ENCODE data around the gene SLX4IP. TPM values are rescaled to one million over a fixed set of nuclear protein-coding genes. Genes with fewer than 3 reads are reported as not detected.
"Not testable (repeated sequence)": the region's sequence is repeated elsewhere in the genome, so short reads cannot be mapped to it uniquely, and the experiment has no call there.

Gene SLX4IP
- total and polyA plus RNA-seq, 2 of the 13 experiments (the other 11 are each of a cell fraction or from before 2014, with no cell fraction given): 3.6 to 7.3 TPM

DNA sequence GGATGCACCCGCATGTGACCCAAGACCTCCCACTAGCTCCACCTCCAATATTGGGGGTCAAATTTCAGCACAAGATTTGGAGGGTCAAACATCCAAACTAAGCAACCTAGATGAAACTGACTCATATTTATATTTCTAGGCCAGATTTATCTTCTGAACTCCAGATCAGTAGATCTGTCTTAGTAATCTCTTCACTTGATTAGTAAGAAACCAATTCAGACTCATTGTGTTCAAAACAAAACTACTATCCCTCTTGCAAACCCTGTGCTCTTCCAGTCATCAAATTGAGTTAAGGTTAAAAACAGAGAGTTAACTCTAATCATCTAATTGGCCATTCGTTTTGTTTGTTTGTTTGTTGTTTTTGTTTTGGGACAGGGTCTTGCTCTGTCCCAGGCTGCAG is 44.4 kb upstream of the SLX4IP start (continued):
- TF ChIP-seq, protein P1, sequence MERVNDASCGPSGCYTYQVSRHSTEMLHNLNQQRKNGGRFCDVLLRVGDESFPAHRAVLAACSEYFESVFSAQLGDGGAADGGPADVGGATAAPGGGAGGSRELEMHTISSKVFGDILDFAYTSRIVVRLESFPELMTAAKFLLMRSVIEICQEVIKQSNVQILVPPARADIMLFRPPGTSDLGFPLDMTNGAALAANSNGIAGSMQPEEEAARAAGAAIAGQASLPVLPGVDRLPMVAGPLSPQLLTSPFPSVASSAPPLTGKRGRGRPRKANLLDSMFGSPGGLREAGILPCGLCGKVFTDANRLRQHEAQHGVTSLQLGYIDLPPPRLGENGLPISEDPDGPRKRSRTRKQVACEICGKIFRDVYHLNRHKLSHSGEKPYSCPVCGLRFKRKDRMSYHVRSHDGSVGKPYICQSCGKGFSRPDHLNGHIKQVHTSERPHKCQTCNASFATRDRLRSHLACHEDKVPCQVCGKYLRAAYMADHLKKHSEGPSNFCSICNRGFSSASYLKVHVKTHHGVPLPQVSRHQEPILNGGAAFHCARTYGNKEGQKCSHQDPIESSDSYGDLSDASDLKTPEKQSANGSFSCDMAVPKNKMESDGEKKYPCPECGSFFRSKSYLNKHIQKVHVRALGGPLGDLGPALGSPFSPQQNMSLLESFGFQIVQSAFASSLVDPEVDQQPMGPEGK (CRISPR knock-in tag; IDR thresholded peaks at IDR 0.05): no peak
- TF ChIP-seq ZNF580 (CRISPR knock-in tag; IDR thresholded peaks at IDR 0.05; ENCODE audit: borderline replicate concordance, low read depth) (no peak), ZNF670 (CRISPR knock-in tag; IDR thresholded peaks at IDR 0.05; ENCODE audit: borderline replicate concordance) (no peak), PCBP2 (optimal IDR thresholded peaks at IDR 0.05; ENCODE audit: low read depth, low read length, poor library complexity, severe bottlenecking) (no peak)

DNA sequence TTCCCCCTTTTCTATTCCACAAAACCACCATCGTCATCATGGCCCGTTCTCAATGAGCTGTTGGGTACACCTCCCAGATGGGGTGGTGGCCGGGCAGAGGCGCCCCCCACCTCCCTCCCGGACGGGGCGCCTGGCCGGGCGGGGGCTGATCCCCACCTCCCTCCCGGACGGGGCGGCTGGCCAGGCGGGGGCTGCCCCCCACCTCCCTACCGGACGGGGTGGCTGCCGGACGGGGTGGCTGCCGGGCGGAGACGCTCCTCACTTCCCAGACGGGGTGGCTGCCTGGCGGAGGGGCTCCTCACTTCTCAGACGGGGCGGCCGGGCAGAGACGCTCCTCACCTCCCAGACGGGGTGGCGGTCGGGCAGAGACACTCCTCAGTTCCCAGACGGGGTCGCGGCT is 40.4 kb upstream of the SLX4IP start:
- H3K9me3 ChIP-seq (ENCODE audit: low read length); H3K9ac ChIP-seq (ENCODE audit: insufficient read depth, low read depth, low read length); H3K4me2 ChIP-seq (ENCODE audit: low read depth, low read length); POLR2A ChIA-PET; H3K27ac ChIP-seq (ENCODE audit: extremely low read length, insufficient read depth, low read length); H3K27me3 ChIP-seq (ENCODE audit: control insufficient read depth in 1 of 2, insufficient read depth in 2 of 2, low read length in 2 of 2); intact Hi-C loops (cut with micrococcal nuclease; ENCODE audit: unreplicated experiment); H2AFZ ChIP-seq (ENCODE audit: low read length); H3K4me3 ChIP-seq (replicated peaks in 1 of 3; ENCODE audit: insufficient read depth in 1 of 3, low read depth in 2 of 3, low read length in 3 of 3); ATAC-seq; CTCF ChIA-PET (ENCODE audit: low intra/inter-chr PET ratio, low total read pairs); FAIRE-seq; DNase-seq (ENCODE audit: low spot score); H3K36me3 ChIP-seq (replicated peaks in 1 of 2; ENCODE audit: control insufficient read depth in 1 of 2, insufficient read depth in 2 of 2, low read length in 2 of 2); H3K4me1 ChIP-seq (ENCODE audit: insufficient read depth, low read length); H3K79me2 ChIP-seq (ENCODE audit: insufficient read depth, low read length); in situ Hi-C loops (cut with HindIII; ENCODE audit: extremely low pct_ligation_motif_present, low pct_unique_long_range_greater_than_20kb); BruUV-seq (replicated peaks); H4K20me1 ChIP-seq (ENCODE audit: insufficient read depth, low read length): not testable (repeated sequence)
- 94% methylated on average over 26 of the region's 32 CpGs for WGBS (ENCODE audit: low lambda C conversion rate)
